HepG2 (cell line): ENCODE data around the gene PAX7. TPM values are rescaled to one million over a fixed set of nuclear protein-coding genes. Genes with fewer than 3 reads are reported as not detected.

Experiments used
- ATRX ChIP-seq: sonication (generic); formaldehyde crosslinking; IDR thresholded peaks from 2 replicates; pipeline ENCODE4 v1.4.0; 2020; ENCODE audit warnings: missing genetic modification reagents, borderline replicate concordance
- CC2D1A ChIP-seq: sonication (generic); formaldehyde crosslinking; IDR thresholded peaks from 2 replicates; pipeline ENCODE4 v1.8.1; 2023; ENCODE audit warnings: mild to moderate bottlenecking, missing genetic modification reagents
- HES4 ChIP-seq: sonication (generic); formaldehyde crosslinking; IDR thresholded peaks from 2 replicates; pipeline ENCODE4 v1.9.0; 2021; ENCODE audit warnings: mild to moderate bottlenecking, missing genetic modification reagents, borderline replicate concordance
- ZBTB38 ChIP-seq: sonication (generic); formaldehyde crosslinking; IDR thresholded peaks from 2 replicates; pipeline ENCODE4 v1.5.1; 2020; ENCODE audit warnings: mild to moderate bottlenecking, missing genetic modification reagents
- ZC3H4 ChIP-seq: sonication (generic); formaldehyde crosslinking; IDR thresholded peaks from 2 replicates; pipeline ENCODE4 v1.4.0; 2020; ENCODE audit warnings: missing genetic modification reagents, borderline replicate concordance
- polyA plus RNA-seq, 8 experiments: library from polyadenylated mRNA; depleted of rRNA in 3 of 8; stranded (reverse) in 7 of 8; unstranded in 1 of 8; fragments of >200 nt; fragmentation: Illumina TruSeq in 4 of 8; extraction: Trizol in 4 of 8; gene quantifications; 2 replicates each; pipeline versions ENCODE4 v1.2.1 to v1.2.3, GENCODE V29; 2011 to 2016; ENCODE audit warnings: low read depth in 4 of 8, missing spikeins in 1 of 8, mixed read lengths in 1 of 8; ENCODE audit not compliant: insufficient read depth in 1 of 8
- total RNA-seq, 5 experiments: library from RNA; depleted of rRNA; stranded (reverse); fragments of >200 nt; fragmentation: Illumina TruSeq; extraction: Trizol; gene quantifications; 2 replicates each; pipeline ENCODE4 v1.2.3, GENCODE V29; 2016; ENCODE audit warnings: low read depth in 1 of 5
- TF ChIP-seq, protein P1 (sequence below): sonication (generic); formaldehyde crosslinking; IDR thresholded peaks from 2 replicates; pipeline ENCODE4 v1.4.0; 2020; ENCODE audit warnings: missing genetic modification reagents
- TF ChIP-seq, protein P2 (sequence below): sonication (generic); formaldehyde crosslinking; IDR thresholded peaks from 2 replicates; pipeline ENCODE4 v1.4.0; 2020; ENCODE audit warnings: missing genetic modification reagents, mild to moderate bottlenecking, borderline replicate concordance
- TF ChIP-seq, protein P3 (sequence below): sonication (generic); formaldehyde crosslinking; IDR thresholded peaks from 2 replicates; pipeline ENCODE4 v1.8.1; 2023; ENCODE audit warnings: missing genetic modification reagents, inconsistent platforms, borderline replicate concordance
- TF ChIP-seq, protein P4 (sequence below): sonication (generic); formaldehyde crosslinking; IDR thresholded peaks from 2 replicates; pipeline ENCODE4 v1.5.1; 2020; ENCODE audit warnings: mild to moderate bottlenecking, missing genetic modification reagents

Gene PAX7
- total and polyA plus RNA-seq, 2 of the 13 experiments (the other 11 are each of a cell fraction or from before 2014, with no cell fraction given), result not detected

DNA sequence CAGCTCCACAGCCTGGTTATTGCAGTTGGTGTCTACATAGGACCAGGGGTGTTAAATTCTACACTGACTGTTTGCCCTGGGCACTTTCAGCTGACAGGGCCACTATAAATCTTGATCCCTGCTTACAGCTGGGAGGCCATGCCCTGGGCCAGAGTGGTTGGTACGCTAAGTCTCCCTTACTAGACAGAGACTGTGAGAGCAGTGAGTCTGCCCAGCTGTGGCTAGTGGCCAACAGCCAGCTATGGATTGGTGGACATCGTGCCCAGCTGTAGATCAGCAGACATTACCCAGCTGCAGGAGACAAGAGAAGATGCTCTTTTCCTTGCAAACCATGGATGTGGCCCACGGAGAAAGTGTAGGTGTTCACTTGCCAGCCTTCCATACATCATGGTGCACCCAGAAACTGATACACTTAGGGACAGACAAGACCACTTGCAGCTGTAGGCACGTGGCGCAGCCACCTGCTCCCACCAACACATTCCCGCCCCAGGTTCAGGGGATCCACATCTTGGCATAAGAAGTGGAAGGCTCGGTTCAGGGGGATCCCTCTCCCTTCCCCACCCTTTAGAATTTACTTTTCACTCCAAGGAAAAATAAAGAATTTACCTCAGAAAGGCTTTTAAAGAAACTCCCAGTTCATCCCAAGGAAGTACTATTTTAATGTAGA lies 16.4 kb upstream of the PAX7 start (continued):
- TF ChIP-seq ATRX (CRISPR knock-in tag) (no peak), CC2D1A (CRISPR knock-in tag) (no peak), ZBTB38 (CRISPR knock-in tag) (no peak), HES4 (no peak), ZC3H4 (CRISPR knock-in tag) (no peak)
- TF ChIP-seq, protein P1, sequence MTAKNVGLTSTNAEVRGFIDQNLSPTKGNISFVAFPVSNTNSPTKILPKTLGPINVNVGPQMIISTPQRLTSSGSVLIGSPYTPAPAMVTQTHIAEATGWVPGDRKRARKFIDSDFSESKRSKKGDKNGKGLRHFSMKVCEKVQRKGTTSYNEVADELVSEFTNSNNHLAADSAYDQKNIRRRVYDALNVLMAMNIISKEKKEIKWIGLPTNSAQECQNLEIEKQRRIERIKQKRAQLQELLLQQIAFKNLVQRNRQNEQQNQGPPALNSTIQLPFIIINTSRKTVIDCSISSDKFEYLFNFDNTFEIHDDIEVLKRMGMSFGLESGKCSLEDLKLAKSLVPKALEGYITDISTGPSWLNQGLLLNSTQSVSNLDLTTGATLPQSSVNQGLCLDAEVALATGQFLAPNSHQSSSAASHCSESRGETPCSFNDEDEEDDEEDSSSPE, result no peak
- TF ChIP-seq, protein P2, sequence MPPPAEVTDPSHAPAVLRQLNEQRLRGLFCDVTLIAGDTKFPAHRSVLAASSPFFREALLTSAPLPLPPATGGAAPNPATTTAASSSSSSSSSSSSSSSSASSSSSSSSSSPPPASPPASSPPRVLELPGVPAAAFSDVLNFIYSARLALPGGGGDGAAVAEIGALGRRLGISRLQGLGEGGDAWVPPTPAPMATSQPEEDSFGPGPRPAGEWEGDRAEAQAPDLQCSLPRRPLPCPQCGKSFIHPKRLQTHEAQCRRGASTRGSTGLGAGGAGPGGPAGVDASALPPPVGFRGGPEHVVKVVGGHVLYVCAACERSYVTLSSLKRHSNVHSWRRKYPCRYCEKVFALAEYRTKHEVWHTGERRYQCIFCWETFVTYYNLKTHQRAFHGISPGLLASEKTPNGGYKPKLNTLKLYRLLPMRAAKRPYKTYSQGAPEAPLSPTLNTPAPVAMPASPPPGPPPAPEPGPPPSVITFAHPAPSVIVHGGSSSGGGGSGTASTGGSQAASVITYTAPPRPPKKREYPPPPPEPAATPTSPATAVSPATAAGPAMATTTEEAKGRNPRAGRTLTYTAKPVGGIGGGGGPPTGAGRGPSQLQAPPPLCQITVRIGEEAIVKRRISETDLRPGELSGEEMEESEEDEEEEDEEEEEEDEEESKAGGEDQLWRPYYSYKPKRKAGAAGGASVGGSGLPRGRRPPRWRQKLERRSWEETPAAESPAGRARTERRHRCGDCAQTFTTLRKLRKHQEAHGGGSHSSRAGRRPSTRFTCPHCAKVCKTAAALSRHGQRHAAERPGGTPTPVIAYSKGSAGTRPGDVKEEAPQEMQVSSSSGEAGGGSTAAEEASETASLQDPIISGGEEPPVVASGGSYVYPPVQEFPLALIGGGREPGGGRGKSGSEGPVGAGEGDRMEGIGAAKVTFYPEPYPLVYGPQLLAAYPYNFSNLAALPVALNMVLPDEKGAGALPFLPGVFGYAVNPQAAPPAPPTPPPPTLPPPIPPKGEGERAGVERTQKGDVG (CRISPR knock-in tag), result no peak
- TF ChIP-seq, protein P3, sequence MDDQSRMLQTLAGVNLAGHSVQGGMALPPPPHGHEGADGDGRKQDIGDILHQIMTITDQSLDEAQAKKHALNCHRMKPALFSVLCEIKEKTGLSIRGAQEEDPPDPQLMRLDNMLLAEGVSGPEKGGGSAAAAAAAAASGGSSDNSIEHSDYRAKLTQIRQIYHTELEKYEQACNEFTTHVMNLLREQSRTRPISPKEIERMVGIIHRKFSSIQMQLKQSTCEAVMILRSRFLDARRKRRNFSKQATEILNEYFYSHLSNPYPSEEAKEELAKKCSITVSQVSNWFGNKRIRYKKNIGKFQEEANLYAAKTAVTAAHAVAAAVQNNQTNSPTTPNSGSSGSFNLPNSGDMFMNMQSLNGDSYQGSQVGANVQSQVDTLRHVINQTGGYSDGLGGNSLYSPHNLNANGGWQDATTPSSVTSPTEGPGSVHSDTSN (CRISPR knock-in tag), result no peak
- TF ChIP-seq, protein P4, sequence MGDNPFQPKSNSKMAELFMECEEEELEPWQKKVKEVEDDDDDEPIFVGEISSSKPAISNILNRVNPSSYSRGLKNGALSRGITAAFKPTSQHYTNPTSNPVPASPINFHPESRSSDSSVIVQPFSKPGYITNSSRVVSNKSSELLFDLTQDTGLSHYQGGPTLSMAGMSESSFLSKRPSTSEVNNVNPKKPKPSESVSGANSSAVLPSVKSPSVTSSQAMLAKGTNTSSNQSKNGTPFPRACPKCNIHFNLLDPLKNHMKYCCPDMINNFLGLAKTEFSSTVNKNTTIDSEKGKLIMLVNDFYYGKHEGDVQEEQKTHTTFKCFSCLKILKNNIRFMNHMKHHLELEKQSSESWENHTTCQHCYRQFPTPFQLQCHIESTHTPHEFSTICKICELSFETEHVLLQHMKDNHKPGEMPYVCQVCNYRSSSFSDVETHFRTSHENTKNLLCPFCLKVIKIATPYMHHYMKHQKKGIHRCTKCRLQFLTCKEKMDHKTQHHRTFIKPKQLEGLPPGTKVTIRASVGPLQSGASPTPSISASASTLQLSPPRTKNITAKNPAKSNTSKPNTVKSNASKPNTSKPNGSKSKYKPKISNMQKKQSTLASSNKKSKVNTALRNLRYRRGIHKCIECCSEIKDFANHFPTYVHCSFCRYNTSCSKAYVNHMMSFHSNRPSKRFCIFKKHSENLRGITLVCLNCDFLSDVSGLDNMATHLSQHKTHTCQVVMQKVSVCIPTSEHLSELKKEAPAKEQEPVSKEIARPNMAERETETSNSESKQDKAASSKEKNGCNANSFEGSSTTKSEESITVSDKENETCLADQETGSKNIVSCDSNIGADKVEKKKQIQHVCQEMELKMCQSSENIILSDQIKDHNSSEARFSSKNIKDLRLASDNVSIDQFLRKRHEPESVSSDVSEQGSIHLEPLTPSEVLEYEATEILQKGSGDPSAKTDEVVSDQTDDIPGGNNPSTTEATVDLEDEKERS, result no peak
